ENCODE data around the gene MTR.

- TF ChIP-seq CTCF (IDR thresholded peaks at IDR 0.05; ENCODE audit: insufficient read depth, low read length, poor library complexity, severe bottlenecking) (no peak), EZH2phosphoT487 (conservative IDR thresholded peaks at IDR 0.05; ENCODE audit: low read length) (no peak)
Observed at GRCh38 chr1:236844499-236845271, 49.6 kb downstream of the MTR start.

Measured in SU-DHL-6 (cell line).